Peyer's patch (tissue), 4 donors: Measurements from ENCODE around the gene SLAMF8.

ENCODE experiments used
- CTCF ChIP-seq, 6 experiments: fragments of 450-650 bp in 4 of 6; fragments of 200-600 bp in 2 of 6; sonication (generic) in 1 of 6; IDR thresholded peaks; one replicate each; pipeline ENCODE4 v1.5.1; 2017 to 2019; ENCODE audit warnings: antibody characterized with exemption in 6 of 6, mild to moderate bottlenecking in 3 of 6, moderate library complexity in 1 of 6
- POLR2A ChIP-seq, 2 donors: fragments of 450-650 bp; IDR thresholded peaks; one replicate each; pipeline ENCODE4 v1.5.1; 2017; ENCODE audit warnings: antibody characterized with exemption in 2 of 2, mild to moderate bottlenecking in 2 of 2, moderate library complexity in 2 of 2

- no peak for TF ChIP-seq CTCF (IDR thresholded peaks at IDR 0.05)
- TF ChIP-seq POLR2A (IDR thresholded peaks at IDR 0.05), result no peak
Observed at GRCh38 chr1:159786966-159787365, 39.7 kb upstream of the SLAMF8 start.
